NB4 (cell line): ENCODE data around the gene MEF2B.
"Not testable (repeated sequence)": the region's sequence is repeated elsewhere in the genome, so short reads cannot be mapped to it uniquely, and the experiment has no call there.

Experiments
- DNase-seq: peaks from one replicate; pipeline ENCODE4 v3.0.0; 2010; ENCODE audit warnings: low read depth
- H3K4me3 ChIP-seq: one replicate; pipeline ENCODE4 v1.5.1; 2011; ENCODE audit warnings: mild to moderate bottlenecking, low read depth, low read length, moderate library complexity
- CTCF ChIP-seq: IDR thresholded peaks from one replicate; pipeline ENCODE4 v1.5.1; 2012; ENCODE audit warnings: low read depth, low read length
- MAX ChIP-seq: IDR thresholded peaks from 2 replicates; pipeline ENCODE4 v1.6.1; 2011; ENCODE audit warnings: low read depth, low read length
- MYC ChIP-seq: IDR thresholded peaks from 2 replicates; pipeline ENCODE4 v1.6.1; 2011; ENCODE audit warnings: low read depth, low read length
- POLR2A ChIP-seq: IDR thresholded peaks from 2 replicates; pipeline ENCODE4 v1.6.1; 2011; ENCODE audit warnings: mild to moderate bottlenecking; ENCODE audit not compliant: insufficient read length; ENCODE audit errors: extremely low read depth

Gene MEF2B

GRCh38 chr19:19151418-19151817 lies 18.6 kb downstream of the MEF2B start:
- no peak overlapping the region for H3K4me3 ChIP-seq
- TF ChIP-seq MYC = no peak
- no peak for TF ChIP-seq MAX
- TF ChIP-seq POLR2A = no peak
- TF ChIP-seq CTCF = no peak
- no peak for DNase-seq

GRCh38 chr19:19149435-19149834 lies 20.6 kb downstream of the MEF2B start:
- DNase-seq = no peak
- TF ChIP-seq MYC (no peak), MAX (no peak), CTCF (no peak), POLR2A (no peak)
- H3K4me3 ChIP-seq = no peak overlapping the region

- DNase-seq, H3K4me3 ChIP-seq: not testable (repeated sequence)
These were observed 21.6 kb downstream of the MEF2B start for GRCh38 chr19:19148504-19148903.

GRCh38 chr19:19147344-19147743 lies 22.7 kb downstream of the MEF2B start:
- no peak for DNase-seq
- TF ChIP-seq POLR2A (no peak), MAX (no peak), MYC (no peak), CTCF (no peak)
- H3K4me3 ChIP-seq = no peak overlapping the region

GRCh38 chr19:19146865-19147264 lies 23.2 kb downstream of the MEF2B start:
- TF ChIP-seq MYC (no peak), MAX (no peak), CTCF (no peak), POLR2A (no peak)
- H3K4me3 ChIP-seq = no peak overlapping the region
- DNase-seq = no peak

- TF ChIP-seq MAX (no peak), CTCF (peak; percentile 86), MYC (peak; percentile 15; the same call in 1 of the 2 replicates), POLR2A (no peak)
- no peak overlapping the region for H3K4me3 ChIP-seq
- DNase-seq = peak; percentile 72
These were observed 24.1 kb downstream of the MEF2B start for GRCh38 chr19:19145684-19146608.
